A549 (cell line): ENCODE data around the gene CTXN1. TPM values are rescaled to one million over a fixed set of nuclear protein-coding genes. Genes with fewer than 3 reads are reported as not detected.

Experiments
- ATAC-seq, 2 experiments: fragments of 200-7000 bp in 1 of 2; fragments of >200 bp in 1 of 2; cut with Nextera tagmentation in 1 of 2; cut with Tn5 transposase in 1 of 2; 3 replicates each; pipeline versions ENCODE4 v1.8.0 to v1.9.1; 2018 to 2020; ENCODE audit warnings: mild to moderate bottlenecking in 1 of 2, moderate library complexity in 1 of 2
- CTCF ChIA-PET: fragments of 300-600 bp; sonication (Branson Sonifier 250); formaldehyde crosslinking; extraction: SDS; loops from one replicate; lab custom pipeline; 2021; ENCODE audit warnings: antibody characterized with exemption, inconsistent platforms; lab: Yijun Ruan, JAX
- POLR2A ChIA-PET: fragments of 350-600 bp; formaldehyde crosslinking; extraction: SDS; loops from one replicate; lab custom pipeline; 2021; ENCODE audit warnings: antibody characterized with exemption, inconsistent platforms; lab: Yijun Ruan, JAX
- DNase-seq, 2 experiments: peaks; one replicate each; pipeline versions ENCODE4 v3.0.0 to v3.0.0-alpha.2; 2011 to 2016; ENCODE audit warnings: low read depth in 1 of 2, low spot score in 1 of 2
- FAIRE-seq: peaks from 2 replicates; lab custom pipeline; 2011; peaks lifted over from hg19 to GRCh38; lab: Jason Lieb, UNC
- H3K27ac ChIP-seq, 2 experiments: fragments of >200 bp; sonication (Bioruptor Twin); formaldehyde crosslinking; 3 replicates each; pipeline ENCODE4 v1.5.1; 2016 to 2017
- H3K4me1 ChIP-seq: fragments of >200 bp; sonication (Bioruptor Twin); formaldehyde crosslinking; 3 replicates; pipeline ENCODE4 v1.6.1; 2016
- H3K4me2 ChIP-seq: fragments of >200 bp; sonication (Bioruptor Twin); formaldehyde crosslinking; 3 replicates; pipeline ENCODE4 v1.6.1; 2016
- H3K4me3 ChIP-seq: fragments of >200 bp; sonication (Bioruptor Twin); formaldehyde crosslinking; 3 replicates; pipeline ENCODE4 v1.5.1; 2016
- H3K9me3 ChIP-seq: fragments of >200 bp; sonication (Bioruptor Twin); formaldehyde crosslinking; 3 replicates; pipeline ENCODE4 v1.6.1; 2016
- CBX2 ChIP-seq: fragments of 200-600 bp; sonication (generic); IDR thresholded peaks from 2 replicates; pipeline ENCODE4 v1.6.1; 2016; ENCODE audit warnings: low read depth, mild to moderate bottlenecking, borderline replicate concordance
- CBX8 ChIP-seq: fragments of 200-600 bp; sonication (generic); IDR thresholded peaks from 2 replicates; pipeline ENCODE4 v1.6.1; 2016
- CEBPB ChIP-seq, 2 experiments: fragments of >200 bp in 1 of 2; sonication (Bioruptor Twin) in 1 of 2; formaldehyde crosslinking in 1 of 2; IDR thresholded peaks; 2 replicates each; pipeline ENCODE4 v1.6.1; 2012 to 2016
- CHD4 ChIP-seq: fragments of 200-600 bp; sonication (generic); IDR thresholded peaks from 2 replicates; pipeline ENCODE4 v1.6.1; 2016; ENCODE audit warnings: antibody characterized with exemption, mild to moderate bottlenecking, borderline replicate concordance
- EHF ChIP-seq: fragments of 250-450 bp; sonication (Bioruptor Pico); IDR thresholded peaks from 2 replicates; pipeline ENCODE4 v1.5.0; 2020; ENCODE audit warnings: mild to moderate bottlenecking
- ELK1 ChIP-seq: fragments of 150-350 bp; IDR thresholded peaks from 2 replicates; pipeline ENCODE4 v1.6.1; 2014; ENCODE audit warnings: low read depth, mild to moderate bottlenecking, low read length
- EP300 ChIP-seq, 2 experiments: fragments of >200 bp; sonication (Bioruptor Twin); formaldehyde crosslinking; IDR thresholded peaks; 2 replicates in 1 of 2; 3 replicates in 1 of 2; pipeline ENCODE4 v1.6.1; 2016 to 2017
- ESRRA ChIP-seq: fragments of 150-350 bp; IDR thresholded peaks from 2 replicates; pipeline ENCODE4 v1.6.1; 2014; ENCODE audit warnings: mild to moderate bottlenecking, low read length, borderline replicate concordance
- GATA3 ChIP-seq: IDR thresholded peaks from 2 replicates; pipeline ENCODE4 v1.6.1; 2012; ENCODE audit warnings: borderline replicate concordance
- HDAC2 ChIP-seq: fragments of 200-600 bp; sonication (generic); IDR thresholded peaks from 2 replicates; pipeline ENCODE4 v1.6.1; 2016
- JUNB ChIP-seq: fragments of >200 bp; sonication (Bioruptor Twin); formaldehyde crosslinking; IDR thresholded peaks from 2 replicates; pipeline ENCODE4 v1.6.1; 2016
- KDM1A ChIP-seq: fragments of 200-600 bp; sonication (generic); IDR thresholded peaks from 2 replicates; pipeline ENCODE4 v1.6.1; 2016; ENCODE audit warnings: low read depth, mild to moderate bottlenecking
- MAX ChIP-seq: IDR thresholded peaks from 2 replicates; pipeline ENCODE4 v1.6.1; 2012
- MAZ ChIP-seq: fragments of 150-350 bp; IDR thresholded peaks from 2 replicates; pipeline ENCODE4 v1.6.1; 2014; ENCODE audit warnings: antibody characterized with exemption, low read depth, low read length, borderline replicate concordance
- MYC ChIP-seq: IDR thresholded peaks from 2 replicates; pipeline ENCODE4 v1.6.1; 2012; ENCODE audit warnings: mild to moderate bottlenecking, inconsistent platforms, low read length, improper control_type of control experiment, borderline replicate concordance
- NFE2L2 ChIP-seq: fragments of 150-350 bp; conservative IDR thresholded peaks from 2 replicates; pipeline ENCODE4 v1.6.1; 2014; ENCODE audit warnings: low read length
- NPAS2 ChIP-seq: fragments of 250-450 bp; sonication (Bioruptor Pico); IDR thresholded peaks from 2 replicates; pipeline ENCODE4 v1.8.0; 2022; ENCODE audit warnings: mild to moderate bottlenecking, moderate library complexity, borderline replicate concordance
- PBX3 ChIP-seq: IDR thresholded peaks from 2 replicates; pipeline ENCODE4 v1.6.1; 2012
- PHF8 ChIP-seq: fragments of 200-600 bp; sonication (generic); IDR thresholded peaks from 2 replicates; pipeline ENCODE4 v1.6.1; 2016; ENCODE audit warnings: low read depth, mild to moderate bottlenecking, antibody characterized with exemption, moderate library complexity, borderline replicate concordance
- POLR2AphosphoS2 ChIP-seq: conservative IDR thresholded peaks from 2 replicates; pipeline ENCODE4 v1.6.1; 2012; ENCODE audit warnings: low read length, improper control_type of control experiment, inconsistent platforms
- RARB ChIP-seq: fragments of 250-450 bp; sonication (Bioruptor Pico); IDR thresholded peaks from 2 replicates; pipeline ENCODE4 v1.8.0; 2021; ENCODE audit warnings: mild to moderate bottlenecking, moderate library complexity
- RCOR1 ChIP-seq: fragments of 150-350 bp; IDR thresholded peaks from 2 replicates; pipeline ENCODE4 v1.6.1; 2014; ENCODE audit warnings: antibody characterized with exemption, low read length, low read depth
- RFX5 ChIP-seq: fragments of 450-650 bp; IDR thresholded peaks from 2 replicates; pipeline ENCODE4 v1.7.1; 2014; ENCODE audit warnings: antibody characterized with exemption, mild to moderate bottlenecking, moderate library complexity
- RNF2 ChIP-seq: fragments of 200-600 bp; sonication (generic); IDR thresholded peaks from 2 replicates; pipeline ENCODE4 v1.6.1; 2016; ENCODE audit warnings: low read depth, mild to moderate bottlenecking, antibody characterized with exemption, moderate library complexity, borderline replicate concordance
- SMC3 ChIP-seq: fragments of >200 bp; sonication (Bioruptor Twin); formaldehyde crosslinking; IDR thresholded peaks from 3 replicates; pipeline ENCODE4 v1.6.1; 2018; ENCODE audit warnings: inconsistent platforms
- SREBF2 ChIP-seq: fragments of 450-650 bp; IDR thresholded peaks from 2 replicates; pipeline ENCODE4 v1.6.1; 2014; ENCODE audit warnings: mild to moderate bottlenecking, moderate library complexity
- TFCP2L1 ChIP-seq: fragments of 250-450 bp; sonication (Bioruptor Pico); IDR thresholded peaks from 2 replicates; pipeline ENCODE4 v1.5.0; 2021; ENCODE audit warnings: mild to moderate bottlenecking
- ZFP36 ChIP-seq: fragments of 450-650 bp; IDR thresholded peaks from 2 replicates; pipeline ENCODE4 v1.6.1; 2014; ENCODE audit warnings: borderline replicate concordance; ENCODE audit not compliant: partially characterized antibody
- WGBS: methylation state at CpG from one replicate; pipeline ENCODE4 v1.1.6; 2017; ENCODE audit errors: missing lambda C conversion rate; 5-methylcytosine and 5-hydroxymethylcytosine counted together
- polyA plus RNA-seq, 4 experiments: library from polyadenylated mRNA; depleted of rRNA in 3 of 4; stranded (reverse); fragments of >200 nt; fragmentation: RNase III in 1 of 4; extraction: RNeasy Plus Mini Kit Qiagen cat#74134 plus additional on column Dnase treatment in 1 of 4; gene quantifications; 2 replicates in 3 of 4; 3 replicates in 1 of 4; pipeline ENCODE4 v1.2.3, GENCODE V29; 2011 to 2017

CTXN1 gene
- polyA plus RNA-seq, 2 of the 4 experiments (the other 2 are of a cell fraction): 1.2 to 9.9 TPM

- TF ChIP-seq CHD4: no peak
- TF ChIP-seq SREBF2: no peak
Observed at GRCh38 chr19:7965921-7966665, 40.2 kb upstream of the CTXN1 start (continued).

- H3K4me2 ChIP-seq: no peak overlapping the region
- DNase-seq: no peak
- H3K27ac ChIP-seq: no peak overlapping the region
- POLR2A ChIA-PET: no interaction called here
- FAIRE-seq: no peak
- TF ChIP-seq RNF2: no peak
- no peak for TF ChIP-seq ZFP36
- no peak for TF ChIP-seq CBX2
- no peak for TF ChIP-seq SMC3
- TF ChIP-seq NFE2L2: no peak
- TF ChIP-seq EP300 (IDR thresholded peaks at IDR 0.05): no peak
- no peak for TF ChIP-seq KDM1A
- no peak for TF ChIP-seq MYC
- no peak for TF ChIP-seq RARB (CRISPR knock-in tag)
- TF ChIP-seq MAZ: no peak
- no peak for TF ChIP-seq RCOR1
- TF ChIP-seq JUNB: no peak
- no peak for TF ChIP-seq POLR2AphosphoS2
- TF ChIP-seq CBX8: no peak
- no peak for TF ChIP-seq EHF (CRISPR knock-in tag)
- ATAC-seq: no peak
- H3K9me3 ChIP-seq: no peaks in the 10 kb centered on the region
- CTCF ChIA-PET: interaction anchor here (0.6 to 1.8 kb wide), 4 partner anchors 19 to 37 kb away, joined by 3 to 5 read pairs (median 3); partner anchors contain the start of gene TIMM44
- H3K4me3 ChIP-seq: no peak overlapping the region
- peaks cover 12% of the 10 kb centered on the region; the same call in 2 of the 3 replicates for H3K4me1 ChIP-seq
- WGBS: 91% methylated on average over 12 of the region's 12 CpGs
Observed at GRCh38 chr19:7965259-7965841, 39.4 kb upstream of the CTXN1 start.

- ATAC-seq: no peak
- TF ChIP-seq GATA3 (no peak), RCOR1 (no peak), RFX5 (no peak), TFCP2L1 (CRISPR knock-in tag) (no peak), PHF8 (no peak), MAX (no peak), ELK1 (no peak), PBX3 (no peak), CEBPB (IDR thresholded peaks at IDR 0.05) (no peak), CHD4 (no peak), NPAS2 (CRISPR knock-in tag) (no peak), ZFP36 (no peak), HDAC2 (no peak), ESRRA (no peak)
- Histone ChIP-seq H3K4me3 (no peak overlapping the region), H3K27ac (no peak overlapping the region), H3K4me1 (peaks cover 12% of the 10 kb centered on the region; the same call in 2 of the 3 replicates), H3K9me3 (no peaks in the 10 kb centered on the region), H3K4me2 (no peak overlapping the region)
- ChIA-PET POLR2A (no interaction called here), CTCF (no interaction called here)
- no peak for DNase-seq
- no peak for FAIRE-seq
- WGBS: 93% methylated on average over 21 of the region's 25 CpGs
Observed at GRCh38 chr19:7963566-7963965, 37.6 kb upstream of the CTXN1 start.
